Thymus (tissue), 11 donors: Measurements from ENCODE around the gene CCDC13. TPM values are rescaled to one million over a fixed set of nuclear protein-coding genes. Genes with fewer than 3 reads are reported as not detected.

ENCODE experiments used
- DNase-seq, 9 donors: peaks; one replicate each; pipeline ENCODE4 v3.0.0-alpha.2; 2013; ENCODE audit warnings: low spot score in 9 of 9, low read depth in 6 of 9, missing footprints in 1 of 9
- H3K27ac ChIP-seq, 2 donors: one replicate each; pipeline ENCODE4 v1.5.1; 2013; ENCODE audit warnings: control low read depth in 1 of 2, low read depth in 1 of 2, low read length in 1 of 2, mild to moderate bottlenecking in 1 of 2, moderate library complexity in 1 of 2
- H3K27me3 ChIP-seq, 2 donors: one replicate each; pipeline ENCODE4 v1.5.1; 2013; ENCODE audit warnings: low read length in 1 of 2; ENCODE audit not compliant: control insufficient read depth in 2 of 2, insufficient read depth in 1 of 2
- H3K36me3 ChIP-seq, 2 donors: one replicate each; pipeline ENCODE4 v1.5.1; 2013; ENCODE audit warnings: low read length in 1 of 2, mild to moderate bottlenecking in 1 of 2, moderate library complexity in 1 of 2; ENCODE audit not compliant: control insufficient read depth in 2 of 2, insufficient read depth in 2 of 2
- H3K4me1 ChIP-seq, 2 donors: one replicate each; pipeline ENCODE4 v1.5.1; 2013; ENCODE audit warnings: low read length in 2 of 2; ENCODE audit not compliant: control insufficient read depth in 2 of 2, insufficient read depth in 2 of 2
- H3K4me3 ChIP-seq, 2 donors: one replicate each; pipeline ENCODE4 v1.5.1; 2013; ENCODE audit warnings: low read length in 2 of 2, control low read depth in 1 of 2, mild to moderate bottlenecking in 1 of 2
- H3K9me3 ChIP-seq, 2 donors: one replicate each; pipeline ENCODE4 v1.5.1; 2013; ENCODE audit warnings: low read length in 1 of 2, mild to moderate bottlenecking in 1 of 2; ENCODE audit not compliant: control insufficient read depth in 2 of 2, insufficient read depth in 1 of 2
- WGBS: extraction: QIAGEN DNeasy Blood & Tissue Kit; methylation state at CpG from one replicate; pipeline ENCODE4 v1.1.7; 2013; 5-methylcytosine and 5-hydroxymethylcytosine counted together
- polyA plus RNA-seq: library from polyadenylated mRNA; stranded (reverse); fragments of 200-250 nt; gene quantifications from one replicate; pipeline ENCODE4 v1.2.3, GENCODE V29; 2013
- total RNA-seq: library from RNA; stranded (reverse); fragments of 120-200 nt; gene quantifications from one replicate; pipeline ENCODE4 v1.2.4, GENCODE V29; 2013
- donor health status: healthy.

Gene CCDC13
- total and polyA plus RNA-seq, 2 donors: 0.59 to 0.94 TPM

DNA sequence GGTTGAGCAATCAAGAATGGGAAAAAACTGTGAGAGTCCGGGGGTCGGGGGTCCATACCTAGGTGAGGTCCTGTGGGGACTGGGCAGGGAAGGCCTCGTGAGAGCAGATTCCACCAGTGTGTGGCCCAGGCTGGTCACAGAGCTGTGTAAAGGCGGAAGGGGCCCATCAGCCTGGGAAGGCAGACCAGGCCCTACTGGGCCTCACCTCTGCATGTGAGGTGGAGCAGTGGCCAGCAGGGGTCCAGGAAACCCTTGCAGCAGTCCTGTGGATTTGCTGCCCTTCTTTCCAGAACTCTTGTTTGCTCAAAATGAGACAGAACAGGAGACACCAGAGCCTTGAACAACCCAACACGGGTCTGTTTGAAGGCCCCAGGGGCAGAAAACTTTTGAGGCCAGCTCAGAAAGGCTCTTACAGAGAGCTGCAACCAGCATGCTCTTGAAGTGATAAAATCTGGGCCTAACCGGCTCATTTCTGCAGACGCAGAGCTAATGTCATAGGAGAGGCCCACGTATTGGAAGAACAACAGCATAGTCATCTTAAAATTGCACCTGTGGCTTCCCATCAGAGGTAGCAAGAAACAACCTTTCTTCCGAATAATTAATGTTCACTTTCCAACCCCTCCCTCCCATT is 40.1 kb downstream of the CCDC13 start:
- H3K4me3 ChIP-seq: no peak overlapping the region
- H3K27ac ChIP-seq: no peak overlapping the region
- DNase-seq: no peak
- no peaks in the 10 kb centered on the region for H3K36me3 ChIP-seq
- no peaks in the 10 kb centered on the region for H3K9me3 ChIP-seq
- no peaks in the 10 kb centered on the region for H3K4me1 ChIP-seq
- WGBS: 88% methylated on average over 9 of the region's 9 CpGs
- H3K27me3 ChIP-seq: peaks cover 0 to 2% of the 10 kb centered on the region in 2 donors

- H3K27ac ChIP-seq: no peak overlapping the region
- no peak overlapping the region for H3K4me3 ChIP-seq
- no peaks in the 10 kb centered on the region for H3K36me3 ChIP-seq
- DNase-seq: no peak
- 79% methylated on average over 4 of the region's 4 CpGs for WGBS
- no peaks in the 10 kb centered on the region for H3K4me1 ChIP-seq
- H3K27me3 ChIP-seq: peaks cover 0 to 2% of the 10 kb centered on the region in 2 donors
- H3K9me3 ChIP-seq: no peaks in the 10 kb centered on the region
These were observed 40.7 kb downstream of the CCDC13 start for GRCh38 chr3:42732196-42732828.

GRCh38 chr3:42731476-42732195 is 41.4 kb downstream of the CCDC13 start:
- Histone ChIP-seq H3K4me1 (no peaks in the 10 kb centered on the region), H3K9me3 (no peaks in the 10 kb centered on the region), H3K36me3 (no peaks in the 10 kb centered on the region), H3K27me3 (peaks cover 0 to 2% of the 10 kb centered on the region in 2 donors), H3K4me3 (no peak overlapping the region), H3K27ac (no peak overlapping the region)
- no peak for DNase-seq
- WGBS: 93% methylated on average over 6 of the region's 6 CpGs

GRCh38 chr3:42730706-42731420 is 42.2 kb downstream of the CCDC13 start:
- Histone ChIP-seq H3K4me3 (no peak overlapping the region), H3K9me3 (no peaks in the 10 kb centered on the region), H3K36me3 (no peaks in the 10 kb centered on the region), H3K4me1 (no peaks in the 10 kb centered on the region), H3K27ac (no peak overlapping the region), H3K27me3 (peaks cover 0 to 2% of the 10 kb centered on the region in 2 donors)
- 95% methylated on average over 3 of the region's 3 CpGs for WGBS
- no peak for DNase-seq

GRCh38 chr3:42730294-42730693 is 42.8 kb downstream of the CCDC13 start:
- Histone ChIP-seq H3K9me3 (no peaks in the 10 kb centered on the region), H3K27ac (no peak overlapping the region), H3K36me3 (no peaks in the 10 kb centered on the region), H3K4me3 (no peak overlapping the region), H3K27me3 (peaks cover 0 to 2% of the 10 kb centered on the region in 2 donors), H3K4me1 (no peaks in the 10 kb centered on the region)
- WGBS: 90% methylated on average over 11 of the region's 11 CpGs
- no peak for DNase-seq

DNA sequence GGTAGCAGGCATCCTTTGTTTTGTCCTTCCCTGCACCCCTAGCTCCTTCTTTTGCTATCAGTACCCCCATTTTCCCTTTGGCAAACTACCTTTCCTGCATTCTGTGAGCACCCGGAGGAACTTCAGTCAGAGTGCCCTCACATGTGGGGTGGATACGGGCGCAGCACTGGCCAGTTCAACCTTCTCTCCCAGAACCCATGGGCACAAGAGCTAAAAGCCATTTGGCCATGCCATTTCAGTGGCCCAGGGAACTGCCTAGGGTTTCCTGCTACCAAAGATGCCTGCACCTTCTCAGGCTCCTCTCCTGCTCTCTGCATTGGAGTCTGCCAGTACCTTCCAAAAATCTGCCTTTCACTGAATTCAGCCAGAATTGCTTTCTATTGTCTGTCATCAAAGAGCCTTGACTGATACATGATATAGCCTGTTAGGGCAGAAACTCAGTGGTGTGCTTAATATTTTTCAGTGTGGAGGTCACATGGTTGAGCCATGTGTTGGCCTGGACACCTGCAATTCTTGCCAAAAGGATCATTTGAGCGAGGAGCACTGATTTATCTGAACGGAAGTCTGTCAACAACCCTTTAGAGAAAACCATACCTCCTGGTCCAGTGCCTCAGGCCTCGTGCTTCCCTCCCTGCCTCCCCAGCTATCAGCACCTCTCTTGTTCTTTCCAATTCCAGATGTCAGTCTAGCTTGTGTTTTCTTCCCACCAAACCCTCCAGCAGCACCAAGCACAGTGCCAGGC is 43.5 kb downstream of the CCDC13 start:
- H3K27me3 ChIP-seq: peaks cover 0 to 2% of the 10 kb centered on the region in 2 donors
- no peaks in the 10 kb centered on the region for H3K36me3 ChIP-seq
- 95% methylated on average over 6 of the region's 6 CpGs for WGBS
- H3K27ac ChIP-seq: no peak overlapping the region
- H3K9me3 ChIP-seq: no peaks in the 10 kb centered on the region
- H3K4me1 ChIP-seq: no peaks in the 10 kb centered on the region
- H3K4me3 ChIP-seq: no peak overlapping the region
- DNase-seq: peak in 1 of 9 donors; percentile 3

DNA sequence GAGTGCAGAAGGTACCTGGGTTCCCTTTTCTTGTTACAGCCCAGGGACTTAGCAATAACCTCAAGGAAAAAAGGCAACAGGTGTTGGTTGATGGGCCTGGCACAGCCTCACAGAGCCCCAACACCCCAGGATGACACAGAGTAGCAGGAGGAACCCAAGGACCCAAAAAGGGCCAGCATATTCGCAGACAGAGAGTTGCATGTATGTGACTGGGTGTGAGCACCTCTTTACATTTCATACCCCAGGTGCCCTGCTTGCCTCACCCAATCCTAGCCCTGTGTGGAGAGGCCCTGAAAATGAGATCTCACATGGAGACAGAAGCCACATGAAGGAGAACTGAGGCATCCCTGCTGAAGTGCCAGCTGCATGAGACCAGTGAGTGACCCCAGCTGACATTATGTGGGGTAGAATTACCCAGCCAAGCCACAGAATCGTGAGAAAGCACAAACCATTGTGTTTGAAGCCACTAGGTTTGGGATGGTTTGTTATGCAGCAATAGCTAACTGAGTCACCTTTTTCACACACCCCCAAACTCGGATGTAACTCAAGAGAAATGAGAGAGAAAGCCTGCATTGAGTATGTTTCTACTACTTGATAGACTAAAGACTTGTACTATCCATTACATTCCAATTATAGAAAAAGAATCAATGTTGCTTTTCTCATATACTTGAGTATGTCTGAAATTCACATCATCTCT is 44.2 kb downstream of the CCDC13 start:
- WGBS: 85% methylated on average over 3 of the region's 3 CpGs
- H3K36me3 ChIP-seq: no peaks in the 10 kb centered on the region
- no peak for DNase-seq
- H3K4me3 ChIP-seq: no peak overlapping the region
- no peaks in the 10 kb centered on the region for H3K4me1 ChIP-seq
- H3K27me3 ChIP-seq: peaks cover 0 to 4% of the 10 kb centered on the region in 2 donors
- H3K9me3 ChIP-seq: no peaks in the 10 kb centered on the region
- H3K27ac ChIP-seq: no peak overlapping the region

DNA sequence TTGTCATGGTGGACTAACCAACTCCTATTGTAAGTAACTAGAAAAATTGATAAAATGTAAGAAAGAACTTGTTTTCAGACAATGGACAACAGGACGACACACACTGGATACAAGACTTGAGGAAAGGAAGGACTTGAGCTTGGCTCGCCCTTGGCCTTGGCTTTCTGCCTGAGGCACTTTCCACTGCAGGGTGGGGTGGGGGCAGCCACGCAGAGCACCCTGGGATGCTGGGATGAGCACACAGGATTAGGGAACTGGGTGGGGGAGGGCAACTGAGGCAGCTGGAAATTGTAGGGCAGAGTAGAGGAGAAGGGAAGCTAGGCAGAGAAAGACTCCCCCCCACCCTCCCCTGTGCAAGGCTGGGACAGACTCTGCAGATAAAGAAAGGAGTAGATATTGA is 45.0 kb downstream of the CCDC13 start:
- 76% methylated on average over 3 of the region's 3 CpGs for WGBS
- Histone ChIP-seq H3K4me3 (no peak overlapping the region), H3K4me1 (no peaks in the 10 kb centered on the region)

More for the DNA sequence above, 45.0 kb downstream of the CCDC13 start:
- Histone ChIP-seq H3K27ac (no peak overlapping the region), H3K9me3 (no peaks in the 10 kb centered on the region), H3K36me3 (no peaks in the 10 kb centered on the region), H3K27me3 (peaks cover 0 to 4% of the 10 kb centered on the region in 2 donors)
- DNase-seq: no peak
